Ishikawa (cell line): ENCODE data around the gene GNG14.

Experiments
- CREB1 ChIP-seq: IDR thresholded peaks from 2 replicates; pipeline ENCODE4 v1.6.1; 2012; ENCODE audit warnings: low read depth
- EP300 ChIP-seq: IDR thresholded peaks from 2 replicates; pipeline ENCODE4 v1.6.1; 2012; ENCODE audit warnings: borderline replicate concordance
- FOXM1 ChIP-seq: IDR thresholded peaks from 2 replicates; pipeline ENCODE4 v1.6.1; 2012; ENCODE audit warnings: low read depth, borderline replicate concordance
- MAX ChIP-seq: IDR thresholded peaks from 2 replicates; pipeline ENCODE4 v1.6.1; 2012
- NFIC ChIP-seq: IDR thresholded peaks from 2 replicates; pipeline ENCODE4 v1.6.1; 2012
- RAD21 ChIP-seq: IDR thresholded peaks from 2 replicates; pipeline ENCODE4 v1.6.1; 2012; ENCODE audit warnings: low read depth
- REST ChIP-seq: IDR thresholded peaks from 2 replicates; pipeline ENCODE4 v1.6.1; 2012; ENCODE audit warnings: low read depth, mild to moderate bottlenecking
- TAF1 ChIP-seq: IDR thresholded peaks from 2 replicates; pipeline ENCODE4 v1.6.1; 2012; ENCODE audit warnings: low read depth, mild to moderate bottlenecking
- TEAD4 ChIP-seq: IDR thresholded peaks from 2 replicates; pipeline ENCODE4 v1.6.1; 2012
- YY1 ChIP-seq: IDR thresholded peaks from 2 replicates; pipeline ENCODE4 v1.6.1; 2012; ENCODE audit warnings: low read depth

- TF ChIP-seq TAF1 = no peak
- no peak for TF ChIP-seq CREB1
- no peak for TF ChIP-seq REST
- TF ChIP-seq RAD21 = no peak
- no peak for TF ChIP-seq TEAD4
- no peak for TF ChIP-seq EP300
- TF ChIP-seq MAX = peak; percentile 69
- TF ChIP-seq NFIC = no peak
- TF ChIP-seq YY1 = no peak
- TF ChIP-seq FOXM1 = no peak
Observed at GRCh38 chr19:12668932-12669269, 18.9 kb upstream of the GNG14 start.
